Stimulated activated CD8-positive, alpha-beta memory T cell treated with anti-CD3 and anti-CD28 coated beads, Interleukin-12 subunit alpha, Interleukin-12 subunit beta, amount 100 ng/mL, for 24 hours (primary cell): ENCODE measurements around the gene ZNF385C.

ENCODE experiments used
- DNase-seq: peaks from one replicate; pipeline ENCODE4 v3.0.0-alpha.2; 2020; ENCODE audit errors: extremely low read depth

ZNF385C gene

GRCh38 chr17:41989702-41990419 lies 108.4 kb downstream of the ZNF385C start:
- no peak for DNase-seq

DNA sequence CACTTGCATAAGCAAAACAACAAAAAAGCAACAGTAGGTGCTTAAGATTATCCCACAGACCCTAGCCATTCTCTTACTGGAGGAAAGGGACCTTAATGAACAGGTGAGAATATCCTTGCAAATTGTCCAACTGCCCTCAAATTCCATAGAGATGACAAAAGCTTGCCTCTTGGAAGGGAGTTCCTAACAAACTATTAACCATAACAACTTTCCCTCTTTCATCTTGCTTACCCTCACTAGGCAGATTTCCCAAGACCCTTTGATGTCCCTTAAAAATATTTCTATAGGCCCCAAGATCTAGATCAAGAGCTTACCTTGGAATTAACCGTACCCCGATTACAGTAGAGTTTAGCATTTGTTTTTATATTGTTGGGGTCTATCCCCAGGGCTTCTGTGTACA lies 109.9 kb downstream of the ZNF385C start:
- DNase-seq = no peak

- DNase-seq = no peak
Measured at GRCh38 chr17:41987642-41988041, 110.6 kb downstream of the ZNF385C start.

- DNase-seq = no peak
Measured at GRCh38 chr17:41986634-41987033, 111.6 kb downstream of the ZNF385C start.

DNA sequence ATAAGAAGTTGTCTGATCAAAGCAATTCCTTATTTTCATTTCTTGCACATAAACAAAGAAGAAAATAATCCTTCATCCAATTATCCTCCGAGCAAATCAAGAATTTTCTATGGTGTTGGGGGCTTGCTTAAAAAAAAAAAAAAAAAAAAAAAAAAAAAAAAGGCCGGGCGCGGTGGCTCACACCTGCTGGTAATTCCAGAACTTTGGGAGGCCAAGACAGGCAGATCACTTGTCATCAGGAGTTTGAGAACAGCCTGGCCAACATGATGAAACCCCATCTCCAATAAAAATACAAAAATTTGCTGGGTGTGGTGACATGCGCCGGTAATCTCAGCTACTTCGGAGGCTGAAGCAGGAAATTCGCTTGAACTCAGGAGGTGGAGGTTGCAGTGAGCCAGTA lies 112.4 kb downstream of the ZNF385C start:
- no peak for DNase-seq

GRCh38 chr17:41984454-41984853 lies 113.8 kb downstream of the ZNF385C start:
- DNase-seq = no peak

GRCh38 chr17:41982026-41982760 lies 116.1 kb downstream of the ZNF385C start:
- DNase-seq = no peak

GRCh38 chr17:41977991-41978390 lies 120.3 kb downstream of the ZNF385C start:
- DNase-seq = no peak

DNA sequence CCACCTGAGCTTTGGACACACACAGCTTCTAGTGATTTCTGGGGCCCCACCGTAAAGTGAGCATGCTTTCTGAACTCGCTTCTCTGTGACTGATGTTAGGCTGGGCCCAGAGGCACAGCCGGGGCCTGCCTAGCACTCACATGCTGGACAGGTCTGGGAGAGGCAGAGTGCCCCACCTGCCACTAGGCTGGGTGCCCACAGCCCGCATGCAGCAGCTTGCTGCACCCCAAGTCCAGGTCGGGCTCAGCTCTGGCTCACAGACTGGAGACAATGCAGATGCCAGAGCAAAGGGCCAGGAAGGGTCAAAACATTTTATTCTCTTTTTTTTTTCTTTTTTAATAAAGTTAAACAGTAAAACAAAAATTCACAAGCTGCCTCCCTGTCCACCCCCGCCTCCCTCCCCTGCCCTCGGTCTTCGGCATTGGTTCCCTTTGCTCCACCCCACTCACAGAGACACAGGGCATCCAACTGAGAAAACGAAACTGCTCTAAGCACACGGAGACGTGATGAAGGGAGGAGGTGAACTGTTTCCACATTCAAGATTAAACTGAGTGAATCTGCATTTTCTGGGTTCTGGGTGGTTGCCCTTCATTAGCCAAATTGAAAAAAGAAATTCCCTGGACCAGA lies 122.0 kb downstream of the ZNF385C start:
- no peak for DNase-seq
